Esophagus muscularis mucosa (tissue), 4 donors: ENCODE data around the gene HNRNPF. TPM values are rescaled to one million over a fixed set of nuclear protein-coding genes. Genes with fewer than 3 reads are reported as not detected.

Source experiments
- DNase-seq: peaks from one replicate; pipeline ENCODE4 v3.0.0-alpha.2; 2017; ENCODE audit errors: extremely low spot score
- H3K27ac ChIP-seq, 4 donors: fragments of 200-600 bp; sonication (generic); replicated peaks in 1 of 4; 1 replicate in 3 of 4; 2 replicates in 1 of 4; pipeline ENCODE4 v1.5.1; 2016 to 2019; ENCODE audit warnings: mild to moderate bottlenecking in 1 of 4
- H3K27me3 ChIP-seq, 4 donors: fragments of 200-600 bp; sonication (generic); one replicate each; pipeline versions ENCODE4 v1.5.1 to v1.6.0; 2016 to 2019
- H3K36me3 ChIP-seq, 4 donors: fragments of 200-600 bp; sonication (generic); one replicate each; pipeline ENCODE4 v1.5.1; 2016 to 2019
- H3K4me1 ChIP-seq, 4 donors: fragments of 200-600 bp; sonication (generic); one replicate each; pipeline ENCODE4 v1.5.1; 2016 to 2019
- H3K4me3 ChIP-seq, 4 donors: fragments of 200-600 bp; sonication (generic); 1 replicate in 2 of 4; 2 replicates in 2 of 4; pipeline ENCODE4 v1.5.1; 2016 to 2019; ENCODE audit warnings: mild to moderate bottlenecking in 4 of 4, moderate library complexity in 1 of 4
- H3K9me3 ChIP-seq, 4 donors: fragments of 200-600 bp; sonication (generic); 1 replicate in 3 of 4; 2 replicates in 1 of 4; pipeline ENCODE4 v1.5.1; 2016 to 2019
- EP300 ChIP-seq: sonication (generic); formaldehyde crosslinking; IDR thresholded peaks from one replicate; pipeline ENCODE4 v1.6.1; 2017; ENCODE audit warnings: antibody characterized with exemption
- POLR2A ChIP-seq: fragments of 450-650 bp; IDR thresholded peaks from one replicate; pipeline ENCODE4 v1.6.1; 2017; ENCODE audit warnings: antibody characterized with exemption, moderate library complexity, mild to moderate bottlenecking, low read depth
- POLR2AphosphoS5 ChIP-seq, 2 donors: sonication (generic); formaldehyde crosslinking; IDR thresholded peaks; one replicate each; pipeline ENCODE4 v1.6.1; 2017; ENCODE audit warnings: antibody characterized with exemption in 2 of 2
- WGBS: methylation state at CpG from one replicate; pipeline ENCODE4 v1.1.5; 2018; 5-methylcytosine and 5-hydroxymethylcytosine counted together
- intact Hi-C: fragments of 100-400 bp; cut with DNase I; formaldehyde crosslinking; loops from one replicate; pipeline ENCODE4 v1.15.1; 2023
- total RNA-seq, 4 donors: library from RNA; depleted of rRNA; stranded (reverse); fragments of >200 nt; gene quantifications; one replicate each; pipeline versions ENCODE4 v1.1.0 to v1.2.1, GENCODE V29; 2016
- TF ChIP-seq, protein P1 (sequence below), 3 experiments: fragments of 200-600 bp in 2 of 3; fragments of 450-650 bp in 1 of 3; sonication (generic) in 2 of 3; IDR thresholded peaks; one replicate each; pipeline ENCODE4 v1.5.1; 2017 to 2019; ENCODE audit warnings: antibody characterized with exemption in 3 of 3, mild to moderate bottlenecking in 2 of 3, moderate library complexity in 1 of 3

HNRNPF gene
- total RNA-seq, 4 donors from 2014 or later = 113 to 243 (median 176) TPM

GRCh38 chr10:43374194-43374593 lies 34.8 kb downstream of the HNRNPF start:
- 80% methylated on average over 2 of the region's 3 CpGs for WGBS
- DNase-seq = no peak

GRCh38 chr10:43373461-43373860 lies 35.5 kb downstream of the HNRNPF start:
- no peaks in the 10 kb centered on the region for H3K9me3 ChIP-seq
- no peaks in the 10 kb centered on the region for H3K27me3 ChIP-seq
- DNase-seq = no peak
- H3K36me3 ChIP-seq = no peaks in the 10 kb centered on the region
- TF ChIP-seq POLR2AphosphoS5 (IDR thresholded peaks at IDR 0.05) (no peak), POLR2A (no peak), EP300 (no peak)
- TF ChIP-seq, protein P1, sequence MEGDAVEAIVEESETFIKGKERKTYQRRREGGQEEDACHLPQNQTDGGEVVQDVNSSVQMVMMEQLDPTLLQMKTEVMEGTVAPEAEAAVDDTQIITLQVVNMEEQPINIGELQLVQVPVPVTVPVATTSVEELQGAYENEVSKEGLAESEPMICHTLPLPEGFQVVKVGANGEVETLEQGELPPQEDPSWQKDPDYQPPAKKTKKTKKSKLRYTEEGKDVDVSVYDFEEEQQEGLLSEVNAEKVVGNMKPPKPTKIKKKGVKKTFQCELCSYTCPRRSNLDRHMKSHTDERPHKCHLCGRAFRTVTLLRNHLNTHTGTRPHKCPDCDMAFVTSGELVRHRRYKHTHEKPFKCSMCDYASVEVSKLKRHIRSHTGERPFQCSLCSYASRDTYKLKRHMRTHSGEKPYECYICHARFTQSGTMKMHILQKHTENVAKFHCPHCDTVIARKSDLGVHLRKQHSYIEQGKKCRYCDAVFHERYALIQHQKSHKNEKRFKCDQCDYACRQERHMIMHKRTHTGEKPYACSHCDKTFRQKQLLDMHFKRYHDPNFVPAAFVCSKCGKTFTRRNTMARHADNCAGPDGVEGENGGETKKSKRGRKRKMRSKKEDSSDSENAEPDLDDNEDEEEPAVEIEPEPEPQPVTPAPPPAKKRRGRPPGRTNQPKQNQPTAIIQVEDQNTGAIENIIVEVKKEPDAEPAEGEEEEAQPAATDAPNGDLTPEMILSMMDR (IDR thresholded peaks at IDR 0.05) = no peak
- peaks cover 0 to 2% (median 0%) of the 10 kb centered on the region in 4 donors for H3K4me1 ChIP-seq
- intact Hi-C loops = no loop called here
- WGBS = 100% methylated on average over 1 of the region's 5 CpGs
- no peak overlapping the region for H3K27ac ChIP-seq
- H3K4me3 ChIP-seq = no peak overlapping the region

More at GRCh38 chr10:43374194-43374593, 34.8 kb downstream of the HNRNPF start:
- no peaks in the 10 kb centered on the region for H3K27me3 ChIP-seq
- H3K36me3 ChIP-seq = no peaks in the 10 kb centered on the region
- peaks cover 0 to 2% (median 0%) of the 10 kb centered on the region in 4 donors for H3K4me1 ChIP-seq
- TF ChIP-seq POLR2AphosphoS5 (IDR thresholded peaks at IDR 0.05) (no peak), EP300 (no peak), POLR2A (no peak)
- TF ChIP-seq, protein P1 (IDR thresholded peaks at IDR 0.05) = no peak
- H3K27ac ChIP-seq = no peak overlapping the region
- H3K4me3 ChIP-seq = no peak overlapping the region
- intact Hi-C loops = no loop called here
- H3K9me3 ChIP-seq = no peaks in the 10 kb centered on the region

DNA sequence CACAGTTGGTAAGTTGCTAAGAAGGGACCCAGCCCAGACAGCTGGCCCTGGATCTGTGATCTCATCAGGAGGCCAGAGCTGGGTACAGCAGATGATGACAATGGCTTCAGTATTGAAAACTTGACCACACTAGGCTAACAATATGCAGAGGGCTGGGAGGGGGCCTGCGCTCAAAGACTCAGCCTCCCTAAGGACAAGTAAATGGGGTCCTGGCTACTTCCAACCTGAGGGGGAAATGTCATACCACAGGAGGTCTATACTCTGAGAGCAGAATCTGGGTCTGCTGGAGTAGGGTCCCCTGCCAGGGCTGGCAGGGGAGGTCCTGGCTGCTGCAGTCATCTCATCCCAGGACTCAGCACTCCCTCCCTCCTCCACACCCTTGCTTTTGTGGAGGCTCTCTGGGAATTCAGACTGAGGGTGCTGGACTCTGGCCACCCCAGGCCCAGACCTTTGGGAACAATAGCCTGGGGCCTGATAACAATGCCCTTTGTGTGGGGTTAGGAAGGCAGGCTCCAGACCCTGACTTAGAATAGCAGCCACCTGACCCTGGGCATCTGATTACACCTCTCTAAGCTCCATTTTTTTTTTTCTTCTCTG lies 36.1 kb downstream of the HNRNPF start:
- intact Hi-C loops = no loop called here
- Histone ChIP-seq H3K4me3 (no peak overlapping the region), H3K27me3 (no peaks in the 10 kb centered on the region), H3K27ac (no peak overlapping the region), H3K36me3 (no peaks in the 10 kb centered on the region), H3K9me3 (no peaks in the 10 kb centered on the region), H3K4me1 (peaks cover 0 to 2% (median 0%) of the 10 kb centered on the region in 4 donors)
- no peak for DNase-seq
- TF ChIP-seq POLR2A = no peak
- TF ChIP-seq EP300 = no peak
- TF ChIP-seq, protein P1 (IDR thresholded peaks at IDR 0.05) = no peak
- no peak for TF ChIP-seq POLR2AphosphoS5 (IDR thresholded peaks at IDR 0.05)
- WGBS = 100% methylated on average over 1 of the region's 1 CpG

GRCh38 chr10:43371418-43371817 lies 37.6 kb downstream of the HNRNPF start, which contains the start of gene FXYD4:
Gene FXYD4 (plus strand): TSS chr10:43371636. CDS start chr10:43373747, 2,111 bp downstream.
- DNase-seq = no peak
- H3K4me3 ChIP-seq = no peak within 1 kb of the TSS
- WGBS = 86% methylated on average over 13 of the region's 13 CpGs

More at GRCh38 chr10:43371418-43371817, 37.6 kb downstream of the HNRNPF start, which contains the start of gene FXYD4:
- no peaks in the 10 kb centered on the region for H3K36me3 ChIP-seq
- intact Hi-C loops = no loop called here
- H3K9me3 ChIP-seq = no peaks in the 10 kb centered on the region
- peaks cover 0 to 2% (median 0%) of the 10 kb centered on the region in 4 donors for H3K4me1 ChIP-seq
- TF ChIP-seq EP300 (no peak), POLR2A (no peak), POLR2AphosphoS5 (IDR thresholded peaks at IDR 0.05) (no peak)
- TF ChIP-seq, protein P1 (IDR thresholded peaks at IDR 0.05) = no peak
- no peak within 1 kb of the TSS for H3K27ac ChIP-seq
- no peaks in the 10 kb centered on the region for H3K27me3 ChIP-seq
